Measurements from ENCODE around the gene USP17L28.
A peak's percentile ranks its signal among the peaks of the same experiment; 100 is the strongest.
"Not testable (repeated sequence)": the region's sequence is repeated elsewhere in the genome, so short reads cannot be mapped to it uniquely, and the experiment has no call there.

USP17L28 gene, protein sequence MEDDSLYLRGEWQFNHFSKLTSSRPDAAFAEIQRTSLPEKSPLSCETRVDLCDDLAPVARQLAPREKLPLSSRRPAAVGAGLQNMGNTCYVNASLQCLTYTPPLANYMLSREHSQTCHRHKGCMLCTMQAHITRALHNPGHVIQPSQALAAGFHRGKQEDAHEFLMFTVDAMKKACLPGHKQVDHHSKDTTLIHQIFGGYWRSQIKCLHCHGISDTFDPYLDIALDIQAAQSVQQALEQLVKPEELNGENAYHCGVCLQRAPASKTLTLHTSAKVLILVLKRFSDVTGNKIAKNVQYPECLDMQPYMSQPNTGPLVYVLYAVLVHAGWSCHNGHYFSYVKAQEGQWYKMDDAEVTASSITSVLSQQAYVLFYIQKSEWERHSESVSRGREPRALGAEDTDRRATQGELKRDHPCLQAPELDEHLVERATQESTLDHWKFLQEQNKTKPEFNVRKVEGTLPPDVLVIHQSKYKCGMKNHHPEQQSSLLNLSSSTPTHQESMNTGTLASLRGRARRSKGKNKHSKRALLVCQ

DNA sequence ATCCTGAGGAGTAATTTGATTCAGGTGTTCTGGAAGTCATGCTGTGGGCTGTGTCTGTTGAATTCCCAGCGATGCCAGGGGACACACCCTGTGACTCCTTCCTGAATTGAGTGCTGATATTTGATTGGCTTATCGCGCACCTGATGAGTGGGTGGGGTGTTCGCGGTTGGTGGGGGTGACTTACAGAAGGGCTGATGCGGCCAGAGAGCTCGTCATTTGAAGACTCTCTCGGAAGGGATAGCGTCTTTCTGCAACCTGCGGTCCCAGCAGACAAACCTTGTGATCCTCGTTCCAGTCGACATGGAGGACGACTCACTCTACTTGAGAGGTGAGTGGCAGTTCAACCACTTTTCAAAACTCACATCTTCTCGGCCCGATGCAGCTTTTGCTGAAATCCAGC is at the start of gene USP17L28:
USP17L28 (plus strand) TSS at position 301 of the 400 bp plus-strand sequence; CDS start at position 301, 0 bp downstream.
- not testable (repeated sequence) for DNase-seq

DNA sequence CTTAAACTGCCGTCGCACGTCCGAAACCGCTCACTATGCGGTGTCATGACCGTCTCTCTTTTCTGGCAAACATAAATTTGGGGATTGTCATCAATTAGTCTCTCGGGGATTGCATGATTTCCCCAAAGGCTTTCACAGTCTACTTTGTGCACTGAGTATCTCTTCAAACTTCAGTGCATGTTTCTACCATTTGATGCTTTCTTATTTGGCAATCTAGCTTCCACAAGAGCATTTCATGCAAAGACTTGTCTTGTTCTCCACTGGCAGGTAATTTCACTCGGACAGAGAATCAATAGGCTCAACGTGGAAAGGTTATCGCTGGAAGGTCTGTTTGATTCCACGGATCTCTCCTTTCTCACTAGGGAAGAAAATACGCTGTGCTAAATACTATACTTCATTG is 24.5 kb upstream of the USP17L28 start:
- not testable (repeated sequence) for DNase-seq

DNA sequence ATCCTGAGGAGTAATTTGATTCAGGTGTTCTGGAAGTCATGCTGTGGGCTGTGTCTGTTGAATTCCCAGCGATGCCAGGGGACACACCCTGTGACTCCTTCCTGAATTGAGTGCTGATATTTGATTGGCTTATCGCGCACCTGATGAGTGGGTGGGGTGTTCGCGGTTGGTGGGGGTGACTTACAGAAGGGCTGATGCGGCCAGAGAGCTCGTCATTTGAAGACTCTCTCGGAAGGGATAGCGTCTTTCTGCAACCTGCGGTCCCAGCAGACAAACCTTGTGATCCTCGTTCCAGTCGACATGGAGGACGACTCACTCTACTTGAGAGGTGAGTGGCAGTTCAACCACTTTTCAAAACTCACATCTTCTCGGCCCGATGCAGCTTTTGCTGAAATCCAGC is 23.8 kb upstream of the USP17L28 start, which contains the start of gene USP17L24:
USP17L24 (plus strand) TSS at position 301 of the 400 bp plus-strand sequence; CDS start at position 301, 0 bp downstream.
- not testable (repeated sequence) for DNase-seq

DNA sequence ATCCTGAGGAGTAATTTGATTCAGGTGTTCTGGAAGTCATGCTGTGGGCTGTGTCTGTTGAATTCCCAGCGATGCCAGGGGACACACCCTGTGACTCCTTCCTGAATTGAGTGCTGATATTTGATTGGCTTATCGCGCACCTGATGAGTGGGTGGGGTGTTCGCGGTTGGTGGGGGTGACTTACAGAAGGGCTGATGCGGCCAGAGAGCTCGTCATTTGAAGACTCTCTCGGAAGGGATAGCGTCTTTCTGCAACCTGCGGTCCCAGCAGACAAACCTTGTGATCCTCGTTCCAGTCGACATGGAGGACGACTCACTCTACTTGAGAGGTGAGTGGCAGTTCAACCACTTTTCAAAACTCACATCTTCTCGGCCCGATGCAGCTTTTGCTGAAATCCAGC is 19.1 kb upstream of the USP17L28 start, which contains the start of gene USP17L25:
USP17L25 (plus strand) TSS at position 301 of the 400 bp plus-strand sequence; CDS start at position 301, 0 bp downstream.
- DNase-seq: not testable (repeated sequence)

DNA sequence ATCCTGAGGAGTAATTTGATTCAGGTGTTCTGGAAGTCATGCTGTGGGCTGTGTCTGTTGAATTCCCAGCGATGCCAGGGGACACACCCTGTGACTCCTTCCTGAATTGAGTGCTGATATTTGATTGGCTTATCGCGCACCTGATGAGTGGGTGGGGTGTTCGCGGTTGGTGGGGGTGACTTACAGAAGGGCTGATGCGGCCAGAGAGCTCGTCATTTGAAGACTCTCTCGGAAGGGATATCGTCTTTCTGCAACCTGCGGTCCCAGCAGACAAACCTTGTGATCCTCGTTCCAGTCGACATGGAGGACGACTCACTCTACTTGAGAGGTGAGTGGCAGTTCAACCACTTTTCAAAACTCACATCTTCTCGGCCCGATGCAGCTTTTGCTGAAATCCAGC is 14.3 kb upstream of the USP17L28 start, which contains the start of gene USP17L26:
USP17L26 (plus strand) TSS at position 301 of the 400 bp plus-strand sequence; CDS start at position 301, 0 bp downstream.
- not testable (repeated sequence) for DNase-seq

DNA sequence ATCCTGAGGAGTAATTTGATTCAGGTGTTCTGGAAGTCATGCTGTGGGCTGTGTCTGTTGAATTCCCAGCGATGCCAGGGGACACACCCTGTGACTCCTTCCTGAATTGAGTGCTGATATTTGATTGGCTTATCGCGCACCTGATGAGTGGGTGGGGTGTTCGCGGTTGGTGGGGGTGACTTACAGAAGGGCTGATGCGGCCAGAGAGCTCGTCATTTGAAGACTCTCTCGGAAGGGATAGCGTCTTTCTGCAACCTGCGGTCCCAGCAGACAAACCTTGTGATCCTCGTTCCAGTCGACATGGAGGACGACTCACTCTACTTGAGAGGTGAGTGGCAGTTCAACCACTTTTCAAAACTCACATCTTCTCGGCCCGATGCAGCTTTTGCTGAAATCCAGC is 9.6 kb upstream of the USP17L28 start, which contains the start of gene USP17L5:
USP17L5 (plus strand) TSS at position 301 of the 400 bp plus-strand sequence; CDS start at position 301, 0 bp downstream.
- DNase-seq: not testable (repeated sequence)

DNA sequence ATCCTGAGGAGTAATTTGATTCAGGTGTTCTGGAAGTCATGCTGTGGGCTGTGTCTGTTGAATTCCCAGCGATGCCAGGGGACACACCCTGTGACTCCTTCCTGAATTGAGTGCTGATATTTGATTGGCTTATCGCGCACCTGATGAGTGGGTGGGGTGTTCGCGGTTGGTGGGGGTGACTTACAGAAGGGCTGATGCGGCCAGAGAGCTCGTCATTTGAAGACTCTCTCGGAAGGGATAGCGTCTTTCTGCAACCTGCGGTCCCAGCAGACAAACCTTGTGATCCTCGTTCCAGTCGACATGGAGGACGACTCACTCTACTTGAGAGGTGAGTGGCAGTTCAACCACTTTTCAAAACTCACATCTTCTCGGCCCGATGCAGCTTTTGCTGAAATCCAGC is 4.8 kb upstream of the USP17L28 start, which contains the start of gene USP17L27:
USP17L27 (plus strand) TSS at position 301 of the 400 bp plus-strand sequence; CDS start at position 301, 0 bp downstream.
- not testable (repeated sequence) for DNase-seq

DNA sequence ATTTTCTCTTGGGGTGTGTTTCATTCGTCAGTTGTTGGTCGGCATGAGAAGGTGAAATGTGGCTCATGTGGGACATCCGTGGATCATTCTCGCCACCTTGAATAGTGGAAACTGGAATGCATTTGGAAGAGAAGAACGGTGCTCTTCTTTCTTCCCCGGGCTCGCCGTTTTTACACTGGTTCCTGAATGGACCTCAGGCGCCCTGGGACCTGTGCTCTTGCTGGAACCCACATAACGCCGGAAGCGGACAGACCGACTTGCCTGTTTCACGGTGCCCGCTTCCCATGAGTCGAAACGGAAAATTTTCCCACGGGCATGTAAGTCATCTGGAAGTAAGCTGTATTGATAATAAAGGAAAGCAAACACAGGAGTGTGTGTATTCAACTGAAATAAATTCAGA is 2.2 kb downstream of the USP17L28 start:
- DNase-seq: not testable (repeated sequence)

DNA sequence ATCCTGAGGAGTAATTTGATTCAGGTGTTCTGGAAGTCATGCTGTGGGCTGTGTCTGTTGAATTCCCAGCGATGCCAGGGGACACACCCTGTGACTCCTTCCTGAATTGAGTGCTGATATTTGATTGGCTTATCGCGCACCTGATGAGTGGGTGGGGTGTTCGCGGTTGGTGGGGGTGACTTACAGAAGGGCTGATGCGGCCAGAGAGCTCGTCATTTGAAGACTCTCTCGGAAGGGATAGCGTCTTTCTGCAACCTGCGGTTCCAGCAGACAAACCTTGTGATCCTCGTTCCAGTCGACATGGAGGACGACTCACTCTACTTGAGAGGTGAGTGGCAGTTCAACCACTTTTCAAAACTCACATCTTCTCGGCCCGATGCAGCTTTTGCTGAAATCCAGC is 4.6 kb downstream of the USP17L28 start, which contains the start of gene USP17L29:
USP17L29 (plus strand) TSS at position 301 of the 400 bp plus-strand sequence; CDS start at position 301, 0 bp downstream.
- DNase-seq: not testable (repeated sequence)

DNA sequence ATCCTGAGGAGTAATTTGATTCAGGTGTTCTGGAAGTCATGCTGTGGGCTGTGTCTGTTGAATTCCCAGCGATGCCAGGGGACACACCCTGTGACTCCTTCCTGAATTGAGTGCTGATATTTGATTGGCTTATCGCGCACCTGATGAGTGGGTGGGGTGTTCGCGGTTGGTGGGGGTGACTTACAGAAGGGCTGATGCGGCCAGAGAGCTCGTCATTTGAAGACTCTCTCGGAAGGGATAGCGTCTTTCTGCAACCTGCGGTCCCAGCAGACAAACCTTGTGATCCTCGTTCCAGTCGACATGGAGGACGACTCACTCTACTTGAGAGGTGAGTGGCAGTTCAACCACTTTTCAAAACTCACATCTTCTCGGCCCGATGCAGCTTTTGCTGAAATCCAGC is 14.1 kb downstream of the USP17L28 start, which contains the start of gene USP17L30:
USP17L30 (plus strand) TSS at position 301 of the 400 bp plus-strand sequence; CDS start at position 301, 0 bp downstream.
- not testable (repeated sequence) for DNase-seq

DNA sequence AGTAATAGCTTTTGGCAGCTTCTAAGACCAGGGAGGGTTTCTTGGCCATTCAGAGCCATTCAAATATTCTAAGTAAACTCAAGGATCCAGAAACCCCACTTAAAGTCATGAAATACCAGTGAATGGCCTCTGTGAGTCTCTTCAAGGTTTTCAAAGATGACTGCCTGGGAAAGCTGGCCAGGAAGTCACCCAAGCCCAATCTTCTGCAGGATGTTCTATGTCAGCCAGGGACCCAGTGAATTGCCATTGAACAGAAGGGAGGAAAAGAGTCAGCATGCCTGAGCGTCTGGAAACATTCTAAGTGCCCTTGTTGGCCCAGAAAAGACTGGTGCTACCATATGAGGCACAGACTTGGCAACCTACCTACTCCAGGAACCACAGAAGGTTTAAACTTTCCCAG is 31.2 kb downstream of the USP17L28 start:
- DNase-seq: not testable (repeated sequence)

DNA sequence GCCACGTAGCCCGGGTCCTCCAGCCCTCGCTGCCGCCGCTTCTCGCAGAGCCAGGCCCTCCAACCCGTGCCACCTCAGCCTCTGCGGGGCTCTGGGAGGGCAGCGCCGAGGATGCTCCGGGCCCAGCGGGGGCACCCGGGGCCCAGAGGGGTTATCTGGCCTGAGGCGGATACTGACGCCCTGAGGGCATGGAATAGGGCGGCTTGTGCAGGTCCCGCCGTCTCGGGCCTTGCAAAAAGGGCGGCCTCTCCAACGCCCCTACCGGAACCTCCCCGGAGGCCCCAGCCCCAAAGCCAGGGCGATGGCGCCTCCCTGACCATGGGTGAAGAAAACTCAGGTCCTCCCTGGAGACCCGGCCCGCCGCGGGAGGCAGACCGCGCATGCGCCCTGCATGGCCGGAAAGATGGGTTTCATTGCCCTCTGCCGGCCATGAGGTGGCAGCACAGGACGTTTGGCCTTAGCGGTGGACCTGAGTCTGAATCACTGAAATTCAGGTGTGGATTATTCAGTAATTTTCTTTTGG is 32.4 kb downstream of the USP17L28 start:
- DNase-seq: peak; percentile 46 to 60

DNA sequence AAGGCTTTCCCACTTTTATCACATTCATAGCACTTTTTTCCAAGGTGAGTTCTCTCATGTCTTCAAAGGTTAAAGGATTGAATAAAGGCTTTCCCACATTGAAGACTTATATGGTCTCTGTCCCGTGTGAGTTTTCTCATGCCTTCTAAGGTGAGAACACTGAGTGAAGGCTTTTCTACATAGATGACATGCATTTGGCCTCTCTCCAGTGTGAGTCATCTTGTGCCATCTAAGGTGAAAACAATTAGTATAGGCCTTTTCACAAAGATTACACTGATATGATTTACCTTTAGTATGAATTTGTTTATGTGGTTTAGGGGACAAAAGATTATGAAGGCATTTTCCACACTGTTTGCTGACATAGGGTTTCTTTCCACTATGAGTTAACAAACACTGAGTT is 35.4 kb downstream of the USP17L28 start:
- DNase-seq: no peak

DNA sequence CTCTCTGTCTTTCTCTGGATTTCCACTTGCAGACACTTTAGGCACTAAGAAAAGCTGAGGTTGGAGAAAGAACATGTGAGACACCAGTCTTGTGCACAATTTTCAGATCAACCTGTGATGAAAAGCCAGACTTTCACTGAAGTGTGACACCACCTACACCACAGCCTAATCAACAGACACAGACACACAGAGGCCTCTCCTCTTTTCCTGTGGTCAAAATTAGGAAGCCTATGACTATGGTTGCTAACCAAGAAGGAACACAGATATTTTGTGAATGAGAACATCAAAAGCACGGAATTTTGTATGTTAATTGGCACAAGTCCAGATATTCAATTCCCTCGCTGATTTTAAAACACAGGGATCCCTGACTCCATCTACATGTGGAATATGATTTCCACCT is 40.3 kb downstream of the USP17L28 start:
- not testable (repeated sequence) for DNase-seq

All from stimulated activated CD4-positive, alpha-beta T cell treated with anti-CD3 and anti-CD28 coated beads, Interleukin-4, amount 100 ng/mL, for 4 hours (primary cell).